Lung (tissue), 12 donors: ENCODE measurements around the gene GADD45A. TPM values are rescaled to one million over a fixed set of nuclear protein-coding genes. Genes with fewer than 3 reads are reported as not detected.

Experiments used
- ATAC-seq: fragments of 200-7000 bp; cut with Tn5 transposase; one replicate; pipeline ENCODE4 v1.9.1; 2020; ENCODE audit warnings: moderate number of reproducible peaks; ENCODE audit not compliant: insufficient read depth, low FRiP score
- DNase-seq, 3 donors: peaks; one replicate each; pipeline ENCODE4 v3.0.0-alpha.2; 2013 to 2017
- H3K27ac ChIP-seq, 2 donors: one replicate each; pipeline ENCODE4 v1.5.1; 2013; ENCODE audit warnings: mild to moderate bottlenecking in 2 of 2, moderate library complexity in 2 of 2, control low read depth in 1 of 2, inconsistent platforms in 1 of 2, low read depth in 1 of 2, low read length in 1 of 2
- H3K27me3 ChIP-seq, 3 donors: one replicate each; pipeline ENCODE4 v1.5.1; 2013; ENCODE audit warnings: low read length in 2 of 3; ENCODE audit not compliant: control insufficient read depth in 3 of 3, insufficient read depth in 3 of 3
- H3K36me3 ChIP-seq, 4 donors: one replicate each; pipeline ENCODE4 v1.5.1; 2013; ENCODE audit warnings: low read length in 4 of 4, mild to moderate bottlenecking in 1 of 4, moderate library complexity in 1 of 4; ENCODE audit not compliant: control insufficient read depth in 4 of 4, insufficient read depth in 4 of 4
- H3K4me1 ChIP-seq, 5 donors: one replicate each; pipeline ENCODE4 v1.5.1; 2013; ENCODE audit warnings: low read length in 5 of 5, mild to moderate bottlenecking in 2 of 5, moderate library complexity in 1 of 5; ENCODE audit not compliant: control insufficient read depth in 5 of 5, insufficient read depth in 5 of 5
- H3K4me3 ChIP-seq: one replicate; pipeline ENCODE4 v1.5.1; 2013; ENCODE audit warnings: mild to moderate bottlenecking, control low read depth, moderate library complexity
- H3K9ac ChIP-seq, 2 donors: one replicate each; pipeline ENCODE4 v1.5.1; 2013; ENCODE audit warnings: low read length in 2 of 2, control low read depth in 1 of 2; ENCODE audit not compliant: insufficient read depth in 1 of 2
- H3K9me3 ChIP-seq, 4 donors: one replicate each; pipeline ENCODE4 v1.5.1; 2013; ENCODE audit warnings: low read length in 3 of 4, mild to moderate bottlenecking in 1 of 4, moderate library complexity in 1 of 4; ENCODE audit not compliant: control insufficient read depth in 4 of 4, insufficient read depth in 3 of 4
- CTCF ChIP-seq: IDR thresholded peaks from 2 replicates; pipeline ENCODE4 v1.5.1; 2012; ENCODE audit warnings: mild to moderate bottlenecking; ENCODE audit errors: control extremely low read depth, extremely low read depth
- WGBS, 2 donors: extraction: QIAGEN DNeasy Blood & Tissue Kit; methylation state at CpG; one replicate each; pipeline ENCODE4 v1.1.7; 2013; 5-methylcytosine and 5-hydroxymethylcytosine counted together
- polyA plus RNA-seq, 2 donors: library from polyadenylated mRNA; stranded (reverse); fragments of 200-250 nt; gene quantifications; one replicate each; pipeline ENCODE4 v1.2.1, GENCODE V29; 2013
- total RNA-seq, 2 donors: library from RNA; depleted of rRNA in 1 of 2; stranded (reverse); fragments of >200 nt in 1 of 2; gene quantifications; one replicate each; pipeline ENCODE4 v1.2.1, GENCODE V29; 2014 to 2021
- donor health status: control.
- donor health status: control.
- donor health status: Bipolar disorder and iron deficiency.
- donor health status: healthy.
- donor health status: DM: yes; HTN: yes; CAD: no.

The GADD45A gene
- total and polyA plus RNA-seq, 4 donors = 12.9 to 52.0 (median 35.2) TPM

GRCh38 chr1:67731322-67731721 lies 46.3 kb downstream of the GADD45A start:
- no peak overlapping the region for H3K9ac ChIP-seq
- WGBS, 2 donors = 47 to 80% methylated on average over 2 of the region's 2 CpGs
- H3K4me3 ChIP-seq = no peak overlapping the region
- no peaks in the 10 kb centered on the region for H3K36me3 ChIP-seq
- no peak for DNase-seq
- TF ChIP-seq CTCF = no peak
- H3K27me3 ChIP-seq = no peaks in the 10 kb centered on the region
- ATAC-seq = no peak
- H3K9me3 ChIP-seq = no peaks in the 10 kb centered on the region
- H3K4me1 ChIP-seq = peaks cover 0 to 16% (median 3%) of the 10 kb centered on the region in 5 donors
- no peak overlapping the region for H3K27ac ChIP-seq

- no peak for TF ChIP-seq CTCF
- Histone ChIP-seq H3K27me3 (no peaks in the 10 kb centered on the region), H3K9ac (no peak overlapping the region), H3K4me1 (peaks cover 0 to 20% (median 7%) of the 10 kb centered on the region in 5 donors), H3K9me3 (no peaks in the 10 kb centered on the region), H3K27ac (peak overlapping the region in 1 of 2 donors; percentile 40), H3K4me3 (no peak overlapping the region), H3K36me3 (no peaks in the 10 kb centered on the region)
- peak in 1 of 3 donors; percentile 46 for DNase-seq
- ATAC-seq = no peak
- WGBS, 2 donors = 69 to 71% methylated on average over 6 of the region's 6 CpGs
Measured at GRCh38 chr1:67732750-67733151, 47.8 kb downstream of the GADD45A start.

- WGBS, 2 donors = 29 to 54% methylated on average over 4 of the region's 4 CpGs
- H3K27me3 ChIP-seq = no peaks in the 10 kb centered on the region
Measured at GRCh38 chr1:67733681-67734322, 48.8 kb downstream of the GADD45A start.

More at GRCh38 chr1:67733681-67734322, 48.8 kb downstream of the GADD45A start:
- Histone ChIP-seq H3K36me3 (no peaks in the 10 kb centered on the region), H3K4me1 (peaks cover 0 to 20% (median 11%) of the 10 kb centered on the region in 5 donors), H3K9me3 (no peaks in the 10 kb centered on the region), H3K4me3 (no peak overlapping the region), H3K27ac (no peak overlapping the region), H3K9ac (no peak overlapping the region)
- DNase-seq (no peak), ATAC-seq (no peak)
- no peak for TF ChIP-seq CTCF
